ENCODE data around the gene CDCP1.

DNA sequence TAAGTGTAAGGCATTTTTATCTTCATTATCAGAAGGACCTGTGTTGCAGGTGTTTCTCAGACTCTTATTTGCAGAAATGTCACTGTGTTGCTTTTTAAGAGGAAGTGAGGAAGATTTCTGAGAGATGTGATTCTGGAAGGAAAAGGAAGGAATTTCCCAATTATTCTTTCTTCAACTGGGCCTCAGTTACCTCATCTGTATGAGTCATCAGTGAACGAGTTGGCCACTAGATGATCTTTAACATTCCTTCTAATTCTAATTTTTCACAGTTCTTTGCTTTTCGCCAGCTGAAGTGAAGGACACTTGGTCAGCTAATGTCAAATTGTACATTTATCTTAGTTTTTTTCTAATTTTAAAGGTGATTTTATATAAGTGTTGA lies 91.2 kb downstream of the CDCP1 start:
- TF ChIP-seq, protein P1, sequence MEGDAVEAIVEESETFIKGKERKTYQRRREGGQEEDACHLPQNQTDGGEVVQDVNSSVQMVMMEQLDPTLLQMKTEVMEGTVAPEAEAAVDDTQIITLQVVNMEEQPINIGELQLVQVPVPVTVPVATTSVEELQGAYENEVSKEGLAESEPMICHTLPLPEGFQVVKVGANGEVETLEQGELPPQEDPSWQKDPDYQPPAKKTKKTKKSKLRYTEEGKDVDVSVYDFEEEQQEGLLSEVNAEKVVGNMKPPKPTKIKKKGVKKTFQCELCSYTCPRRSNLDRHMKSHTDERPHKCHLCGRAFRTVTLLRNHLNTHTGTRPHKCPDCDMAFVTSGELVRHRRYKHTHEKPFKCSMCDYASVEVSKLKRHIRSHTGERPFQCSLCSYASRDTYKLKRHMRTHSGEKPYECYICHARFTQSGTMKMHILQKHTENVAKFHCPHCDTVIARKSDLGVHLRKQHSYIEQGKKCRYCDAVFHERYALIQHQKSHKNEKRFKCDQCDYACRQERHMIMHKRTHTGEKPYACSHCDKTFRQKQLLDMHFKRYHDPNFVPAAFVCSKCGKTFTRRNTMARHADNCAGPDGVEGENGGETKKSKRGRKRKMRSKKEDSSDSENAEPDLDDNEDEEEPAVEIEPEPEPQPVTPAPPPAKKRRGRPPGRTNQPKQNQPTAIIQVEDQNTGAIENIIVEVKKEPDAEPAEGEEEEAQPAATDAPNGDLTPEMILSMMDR (IDR thresholded peaks at IDR 0.05): no peak
- TF ChIP-seq POLR2A (IDR thresholded peaks at IDR 0.05) (no peak), EP300 (IDR thresholded peaks at IDR 0.05) (no peak), POLR2AphosphoS5 (IDR thresholded peaks at IDR 0.05) (no peak)

Measured in upper lobe of left lung (tissue), 4 donors.